Trophoblast cell (in vitro differentiated cells and primary cell): Measurements from ENCODE around the gene BCL2L1.
A peak's percentile ranks its signal among the peaks of the same experiment; 100 is the strongest.

Experiments used
- DNase-seq, 2 donors: peaks; one replicate each; pipeline ENCODE4 v3.0.0-alpha.2; 2016
- H2AFZ ChIP-seq: 2 replicates; pipeline ENCODE4 v1.6.1; 2013; ENCODE audit warnings: low read length, moderate library complexity, mild to moderate bottlenecking; ENCODE audit not compliant: insufficient read depth, poor library complexity
- H2AK5ac ChIP-seq: 2 replicates; pipeline ENCODE4 v1.6.1; 2013; ENCODE audit warnings: mild to moderate bottlenecking, low read length
- H2BK120ac ChIP-seq: 2 replicates; pipeline ENCODE4 v1.6.1; 2013; ENCODE audit warnings: low read length, mild to moderate bottlenecking, moderate library complexity; ENCODE audit not compliant: insufficient read depth, poor library complexity
- H2BK12ac ChIP-seq: 2 replicates; pipeline ENCODE4 v1.6.1; 2013; ENCODE audit warnings: mild to moderate bottlenecking, low read length, moderate library complexity
- H2BK5ac ChIP-seq: 2 replicates; pipeline ENCODE4 v1.6.1; 2013; ENCODE audit warnings: low read length, low read depth, moderate library complexity, mild to moderate bottlenecking; ENCODE audit not compliant: poor library complexity
- H3K14ac ChIP-seq: 2 replicates; pipeline ENCODE4 v1.6.1; 2013; ENCODE audit warnings: mild to moderate bottlenecking, low read length
- H3K18ac ChIP-seq: 2 replicates; pipeline ENCODE4 v1.6.1; 2013; ENCODE audit warnings: mild to moderate bottlenecking, low read length
- H3K23ac ChIP-seq: 2 replicates; pipeline ENCODE4 v1.6.1; 2013; ENCODE audit warnings: low read length
- H3K27ac ChIP-seq: 2 replicates; pipeline ENCODE4 v1.5.1; 2013; ENCODE audit warnings: low read depth, mild to moderate bottlenecking, inconsistent platforms, low read length, moderate library complexity
- H3K27me3 ChIP-seq: 2 replicates; pipeline ENCODE4 v1.6.1; 2013; ENCODE audit warnings: inconsistent platforms, mild to moderate bottlenecking, low read length, moderate library complexity; ENCODE audit not compliant: insufficient read depth
- H3K36me3 ChIP-seq, 2 experiments: 1 replicate in 1 of 2; 2 replicates in 1 of 2; pipeline ENCODE4 v1.6.1; 2013; ENCODE audit warnings: low read length in 2 of 2, mild to moderate bottlenecking in 2 of 2, moderate library complexity in 1 of 2; ENCODE audit not compliant: insufficient read depth in 2 of 2, control insufficient read depth in 1 of 2
- H3K4ac ChIP-seq: 2 replicates; pipeline ENCODE4 v1.6.1; 2013; ENCODE audit warnings: low read depth, mild to moderate bottlenecking, low read length, moderate library complexity
- H3K4me1 ChIP-seq, 2 experiments: 1 replicate in 1 of 2; 2 replicates in 1 of 2; pipeline ENCODE4 v1.6.1; 2013; ENCODE audit warnings: low read length in 2 of 2, mild to moderate bottlenecking in 2 of 2, moderate library complexity in 1 of 2; ENCODE audit not compliant: insufficient read depth in 2 of 2, control insufficient read depth in 1 of 2
- H3K4me2 ChIP-seq: 2 replicates; pipeline ENCODE4 v1.6.1; 2013; ENCODE audit warnings: inconsistent platforms, mild to moderate bottlenecking, low read length, moderate library complexity
- H3K4me3 ChIP-seq: 2 replicates; pipeline ENCODE4 v1.5.1; 2013; ENCODE audit warnings: mild to moderate bottlenecking, low read depth, low read length, inconsistent platforms
- H3K79me1 ChIP-seq: one replicate; pipeline ENCODE4 v1.6.1; 2013; ENCODE audit warnings: low read length
- H3K79me2 ChIP-seq: 2 replicates; pipeline ENCODE4 v1.6.1; 2013; ENCODE audit warnings: low read length, mild to moderate bottlenecking; ENCODE audit not compliant: control insufficient read depth, insufficient read depth, poor library complexity
- H3K9ac ChIP-seq: 2 replicates; pipeline ENCODE4 v1.6.1; 2013; ENCODE audit warnings: mild to moderate bottlenecking, low read length
- H3K9me3 ChIP-seq: 2 replicates; pipeline ENCODE4 v1.6.1; 2013; ENCODE audit warnings: low read depth, mild to moderate bottlenecking, control low read depth, inconsistent platforms, low read length; ENCODE audit not compliant: insufficient read depth
- H4K12ac ChIP-seq: 2 replicates; pipeline ENCODE4 v1.6.1; 2013; ENCODE audit warnings: low read depth, mild to moderate bottlenecking, low read length, moderate library complexity
- H4K8ac ChIP-seq: 2 replicates; pipeline ENCODE4 v1.6.1; 2013; ENCODE audit warnings: low read depth, mild to moderate bottlenecking, low read length, moderate library complexity
- H4K91ac ChIP-seq: one replicate; pipeline ENCODE4 v1.6.1; 2013; ENCODE audit warnings: low read depth, mild to moderate bottlenecking, low read length, moderate library complexity
- WGBS: extraction: QIAGEN DNeasy Blood & Tissue Kit; methylation state at CpG from one replicate; pipeline ENCODE4 v1.1.7; 2013; ENCODE audit warnings: missing lambda C conversion rate; ENCODE audit not compliant: insufficient read length, insufficient coverage; ENCODE audit errors: extremely low coverage; 5-methylcytosine and 5-hydroxymethylcytosine counted together

BCL2L1 gene

DNA sequence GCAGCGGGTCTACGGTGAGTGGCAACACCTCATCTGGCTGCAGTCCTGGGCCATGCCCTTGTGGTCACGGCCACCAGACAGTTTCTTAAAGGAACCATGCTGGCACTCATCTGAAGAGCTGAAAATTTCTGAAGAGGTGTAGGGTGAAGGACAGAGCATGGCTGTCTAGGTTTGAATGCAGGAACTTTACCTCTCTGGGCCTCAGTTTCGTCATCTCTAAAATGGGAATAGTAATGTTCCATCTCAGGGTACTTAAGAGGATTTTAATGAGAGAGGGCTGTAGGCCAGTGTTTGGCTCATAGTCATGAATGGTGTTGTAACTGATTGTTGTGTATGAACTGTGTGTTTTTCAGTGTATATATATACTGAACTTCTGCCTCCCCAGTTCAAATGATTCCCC is 79.1 kb downstream of the BCL2L1 start:
- Histone ChIP-seq H2AFZ (no peak overlapping the region), H4K91ac (no peak overlapping the region), H3K27me3 (no peaks in the 10 kb centered on the region), H3K4me1 (peaks cover 3 to 6% of the 10 kb centered on the region in 2 experiments), H3K4ac (no peak overlapping the region), H3K36me3 (no peaks in the 10 kb centered on the region), H4K12ac (no peak overlapping the region), H3K23ac (no peak overlapping the region), H2BK12ac (no peak overlapping the region), H3K9ac (no peak overlapping the region), H3K79me2 (no peaks in the 10 kb centered on the region), H3K79me1 (no peaks in the 10 kb centered on the region), H4K8ac (no peak overlapping the region), H2BK5ac (no peak overlapping the region), H3K4me2 (no peak overlapping the region), H2AK5ac (no peak overlapping the region), H3K4me3 (no peak overlapping the region), H3K9me3 (peaks cover 1% of the 10 kb centered on the region), H2BK120ac (no peak overlapping the region), H3K18ac (no peak overlapping the region), H3K27ac (no peak overlapping the region), H3K14ac (no peak overlapping the region)
- no peak for DNase-seq
- WGBS = no CpG with 5 or more reads among the region's 4 CpGs

GRCh38 chr20:31642837-31643236 is 79.8 kb downstream of the BCL2L1 start:
- no peak overlapping the region for H2AK5ac ChIP-seq
- no peak overlapping the region for H4K8ac ChIP-seq
- no peak overlapping the region for H4K91ac ChIP-seq
- no peak overlapping the region for H2BK5ac ChIP-seq
- H3K18ac ChIP-seq = no peak overlapping the region
- no peak overlapping the region for H3K9ac ChIP-seq
- no peak overlapping the region for H3K4me2 ChIP-seq
- no peak overlapping the region for H3K27ac ChIP-seq
- DNase-seq = no peak
- peaks cover 1% of the 10 kb centered on the region for H3K9me3 ChIP-seq
- peaks cover 10 to 11% of the 10 kb centered on the region in 2 experiments for H3K4me1 ChIP-seq
- H3K4me3 ChIP-seq = no peak overlapping the region
- H3K4ac ChIP-seq = no peak overlapping the region
- no peak overlapping the region for H3K14ac ChIP-seq
- H3K27me3 ChIP-seq = no peaks in the 10 kb centered on the region
- H3K79me2 ChIP-seq = no peaks in the 10 kb centered on the region
- H3K36me3 ChIP-seq = no peaks in the 10 kb centered on the region
- H2BK120ac ChIP-seq = no peak overlapping the region
- no peak overlapping the region for H3K23ac ChIP-seq
- no peak overlapping the region for H2AFZ ChIP-seq
- H3K79me1 ChIP-seq = no peaks in the 10 kb centered on the region
- no peak overlapping the region for H4K12ac ChIP-seq
- H2BK12ac ChIP-seq = no peak overlapping the region
- WGBS = no CpG with 5 or more reads among the region's 1 CpG

GRCh38 chr20:31641391-31641790 is 81.3 kb downstream of the BCL2L1 start:
- no CpG with 5 or more reads among the region's 6 CpGs for WGBS
- no peak overlapping the region for H3K4ac ChIP-seq
- H2BK120ac ChIP-seq = no peak overlapping the region
- H2AK5ac ChIP-seq = no peak overlapping the region
- H3K9me3 ChIP-seq = peaks cover 1% of the 10 kb centered on the region
- H3K36me3 ChIP-seq = no peaks in the 10 kb centered on the region
- no peaks in the 10 kb centered on the region for H3K79me2 ChIP-seq
- no peak overlapping the region for H2BK5ac ChIP-seq
- no peaks in the 10 kb centered on the region for H3K79me1 ChIP-seq
- H4K12ac ChIP-seq = no peak overlapping the region
- no peak overlapping the region for H3K23ac ChIP-seq
- H4K91ac ChIP-seq = no peak overlapping the region
- peaks cover 10 to 14% of the 10 kb centered on the region in 2 experiments for H3K4me1 ChIP-seq
- H2BK12ac ChIP-seq = no peak overlapping the region
- DNase-seq = no peak
- H3K14ac ChIP-seq = no peak overlapping the region
- H2AFZ ChIP-seq = no peak overlapping the region
- no peak overlapping the region for H4K8ac ChIP-seq
- peak overlapping the region; percentile 37 for H3K4me3 ChIP-seq
- H3K4me2 ChIP-seq = no peak overlapping the region
- H3K27ac ChIP-seq = no peak overlapping the region
- H3K18ac ChIP-seq = no peak overlapping the region
- no peak overlapping the region for H3K9ac ChIP-seq
- H3K27me3 ChIP-seq = no peaks in the 10 kb centered on the region

- H3K79me1 ChIP-seq = no peaks in the 10 kb centered on the region
- H3K36me3 ChIP-seq = no peaks in the 10 kb centered on the region
- H3K4me3 ChIP-seq = peak overlapping the region; percentile 39
- no peak overlapping the region for H3K27ac ChIP-seq
- peaks cover 1% of the 10 kb centered on the region for H3K9me3 ChIP-seq
- H3K4ac ChIP-seq = no peak overlapping the region
- no CpG with 5 or more reads among the region's 3 CpGs for WGBS
- no peak overlapping the region for H3K18ac ChIP-seq
- H2BK120ac ChIP-seq = no peak overlapping the region
- H4K8ac ChIP-seq = no peak overlapping the region
- H3K4me1 ChIP-seq = peaks cover 10 to 14% of the 10 kb centered on the region in 2 experiments
- H3K9ac ChIP-seq = no peak overlapping the region
- H3K23ac ChIP-seq = no peak overlapping the region
- H3K14ac ChIP-seq = no peak overlapping the region
- H4K91ac ChIP-seq = no peak overlapping the region
- H2AFZ ChIP-seq = no peak overlapping the region
- H2BK12ac ChIP-seq = no peak overlapping the region
- H2BK5ac ChIP-seq = no peak overlapping the region
- no peak overlapping the region for H4K12ac ChIP-seq
- no peak for DNase-seq
- no peak overlapping the region for H2AK5ac ChIP-seq
- H3K27me3 ChIP-seq = no peaks in the 10 kb centered on the region
- H3K79me2 ChIP-seq = no peaks in the 10 kb centered on the region
- no peak overlapping the region for H3K4me2 ChIP-seq
Observed at GRCh38 chr20:31640259-31640658, 82.4 kb downstream of the BCL2L1 start.
